Calu3 (cell line): Measurements from ENCODE around the gene ALDH3B2. TPM values are rescaled to one million over a fixed set of nuclear protein-coding genes. Genes with fewer than 3 reads are reported as not detected.

ENCODE experiments used
- BruUV-seq: library from RNA; stranded (reverse); fragments of 400-500 nt; replicated peaks from 2 replicates; lab custom pipeline; 2021; lab: Mats Ljungman, UMichigan
- CTCF ChIA-PET: fragments of 300-600 bp; sonication (Branson Sonifier 250); formaldehyde crosslinking; loops from one replicate; lab custom pipeline; 2022; ENCODE audit warnings: antibody characterized with exemption; lab: Charles Lee
- DNase-seq: peaks from one replicate; pipeline ENCODE4 v3.0.0; 2022
- H3K27ac Mint-ChIP-seq: one replicate; pipeline ENCODE4 v1.8.0; 2022; ENCODE audit warnings: mixed read lengths; ENCODE audit not compliant: unreplicated experiment
- H3K27me3 Mint-ChIP-seq: one replicate; pipeline ENCODE4 v1.8.0; 2022; ENCODE audit warnings: mixed read lengths; ENCODE audit not compliant: unreplicated experiment
- H3K36me3 Mint-ChIP-seq: one replicate; pipeline ENCODE4 v1.8.0; 2022; ENCODE audit warnings: mild to moderate bottlenecking, moderate library complexity, mixed read lengths; ENCODE audit not compliant: insufficient read depth, unreplicated experiment
- H3K4me1 Mint-ChIP-seq: one replicate; pipeline ENCODE4 v1.8.0; 2022; ENCODE audit warnings: mild to moderate bottlenecking, low read depth, mixed read lengths; ENCODE audit not compliant: unreplicated experiment
- H3K4me3 Mint-ChIP-seq: one replicate; pipeline ENCODE4 v1.8.0; 2022; ENCODE audit warnings: mild to moderate bottlenecking, low read depth, moderate library complexity, mixed read lengths; ENCODE audit not compliant: unreplicated experiment
- H3K9me3 Mint-ChIP-seq: one replicate; pipeline ENCODE4 v1.8.0; 2022; ENCODE audit warnings: low read depth, mixed read lengths; ENCODE audit not compliant: unreplicated experiment
- CTCF ChIP-seq: fragments of 200-600 bp; IDR thresholded peaks from one replicate; pipeline ENCODE4 v1.8.0; 2022; ENCODE audit warnings: antibody characterized with exemption; ENCODE audit not compliant: unreplicated experiment
- intact Hi-C: fragments of 100-400 bp; cut with micrococcal nuclease; formaldehyde crosslinking; loops from one replicate; pipeline ENCODE4 v1.10.0; 2022; ENCODE audit not compliant: unreplicated experiment
- total RNA-seq: library from RNA; stranded (reverse); gene quantifications from 2 replicates; pipeline ENCODE4 v1.2.3, GENCODE V29; 2022

ALDH3B2 gene
- total RNA-seq, 1 experiment from 2014 or later = 2.4 TPM

- CTCF ChIA-PET = no interaction called here
Measured at GRCh38 chr11:67632982-67633755, 41.3 kb downstream of the ALDH3B2 start.

GRCh38 chr11:67632175-67632981 is 42.0 kb downstream of the ALDH3B2 start:
- Mint-ChIP-seq H3K9me3 (no peaks in the 10 kb centered on the region), H3K36me3 (peaks cover 11% of the 10 kb centered on the region), H3K27me3 (no peaks in the 10 kb centered on the region), H3K27ac (no peak overlapping the region), H3K4me3 (peak overlapping the region; percentile 1), H3K4me1 (no peaks in the 10 kb centered on the region)
- no TSS peak for BruUV-seq
- intact Hi-C loops = loop anchor here (2.0 kb wide), 1 partner anchor 26 kb away; no protein-coding TSS in a partner anchor
- TF ChIP-seq CTCF = no peak
- CTCF ChIA-PET = interaction anchor here (1.0 kb wide), 1 partner anchor 14 kb away, joined by 3 read pairs; no protein-coding TSS in a partner anchor
- DNase-seq = no peak

More at GRCh38 chr11:67632982-67633755, 41.3 kb downstream of the ALDH3B2 start:
- TF ChIP-seq CTCF = no peak
- H3K9me3 Mint-ChIP-seq = no peaks in the 10 kb centered on the region
- H3K27me3 Mint-ChIP-seq = no peaks in the 10 kb centered on the region
- no peaks in the 10 kb centered on the region for H3K4me1 Mint-ChIP-seq
- H3K36me3 Mint-ChIP-seq = peaks cover 11% of the 10 kb centered on the region
- no peak overlapping the region for H3K27ac Mint-ChIP-seq
- no peak overlapping the region for H3K4me3 Mint-ChIP-seq
- DNase-seq = no peak
- no TSS peak for BruUV-seq
- intact Hi-C loops = loop anchor here (2.0 kb wide), 1 partner anchor 26 kb away; no protein-coding TSS in a partner anchor

GRCh38 chr11:67631853-67632174 is 42.6 kb downstream of the ALDH3B2 start:
- CTCF ChIA-PET = interaction anchor here (1.0 kb wide), 1 partner anchor 15 kb away, joined by 3 read pairs; no protein-coding TSS in a partner anchor
- no TSS peak for BruUV-seq
- Mint-ChIP-seq H3K9me3 (no peaks in the 10 kb centered on the region), H3K4me3 (peak overlapping the region; percentile 1), H3K27ac (no peak overlapping the region), H3K27me3 (no peaks in the 10 kb centered on the region), H3K4me1 (no peaks in the 10 kb centered on the region), H3K36me3 (peaks cover 11% of the 10 kb centered on the region)
- TF ChIP-seq CTCF = no peak
- intact Hi-C loops = loop anchor here (2.0 kb wide), 1 partner anchor 27 kb away; no protein-coding TSS in a partner anchor
- DNase-seq = no peak

GRCh38 chr11:67631411-67631810 is 43.0 kb downstream of the ALDH3B2 start:
- no peak for DNase-seq
- intact Hi-C loops = no loop called here
- H3K9me3 Mint-ChIP-seq = no peaks in the 10 kb centered on the region
- no peaks in the 10 kb centered on the region for H3K4me1 Mint-ChIP-seq
- BruUV-seq = no TSS peak
- H3K27me3 Mint-ChIP-seq = no peaks in the 10 kb centered on the region
- CTCF ChIA-PET = interaction anchor here (1.0 to 2.8 kb wide), 2 partner anchors 15 to 17 kb away, joined by 3 to 17 read pairs; no protein-coding TSS in a partner anchor
- no peak overlapping the region for H3K27ac Mint-ChIP-seq
- H3K4me3 Mint-ChIP-seq = no peak overlapping the region
- H3K36me3 Mint-ChIP-seq = peaks cover 11% of the 10 kb centered on the region
- TF ChIP-seq CTCF = no peak
